H9 (cell line): Measurements from ENCODE around the gene SMIM41. TPM values are rescaled to one million over a fixed set of nuclear protein-coding genes. Genes with fewer than 3 reads are reported as not detected.

Source experiments
- DNase-seq: peaks from one replicate; pipeline ENCODE4 v3.0.0-alpha.2; 2017
- H2AFZ ChIP-seq: one replicate; pipeline ENCODE4 v1.6.1; 2013; ENCODE audit warnings: mild to moderate bottlenecking, low read length, control low read depth, moderate library complexity
- H2AK5ac ChIP-seq: 2 replicates; pipeline ENCODE4 v1.6.1; 2013; ENCODE audit warnings: low read length, control low read depth, mixed read lengths; ENCODE audit not compliant: insufficient read length
- H2BK120ac ChIP-seq: one replicate; pipeline ENCODE4 v1.6.1; 2013; ENCODE audit warnings: low read depth, mild to moderate bottlenecking, low read length, control low read depth, inconsistent platforms; ENCODE audit not compliant: poor library complexity, severe bottlenecking
- H2BK12ac ChIP-seq: 2 replicates; pipeline ENCODE4 v1.6.1; 2013; ENCODE audit warnings: low read length, control low read depth, mixed read lengths, low read depth; ENCODE audit not compliant: insufficient read length
- H2BK15ac ChIP-seq: 2 replicates; pipeline ENCODE4 v1.6.1; 2013; ENCODE audit warnings: low read depth, low read length, control low read depth
- H2BK20ac ChIP-seq: one replicate; pipeline ENCODE4 v1.6.1; 2013; ENCODE audit warnings: low read depth, mild to moderate bottlenecking, low read length, control low read depth, inconsistent platforms; ENCODE audit not compliant: poor library complexity, severe bottlenecking
- H2BK5ac ChIP-seq: 2 replicates; pipeline ENCODE4 v1.6.1; 2013; ENCODE audit warnings: low read length, control low read depth, mixed read lengths; ENCODE audit not compliant: insufficient read length
- H3K14ac ChIP-seq: 2 replicates; pipeline ENCODE4 v1.6.1; 2013; ENCODE audit warnings: low read length, control low read depth; ENCODE audit not compliant: insufficient read depth
- H3K18ac ChIP-seq: 2 replicates; pipeline ENCODE4 v1.6.1; 2013; ENCODE audit warnings: low read depth, mild to moderate bottlenecking, mixed read lengths, low read length, control low read depth; ENCODE audit not compliant: insufficient read length
- H3K23ac ChIP-seq: 2 replicates; pipeline ENCODE4 v1.6.1; 2013; ENCODE audit warnings: low read length, control low read depth, mixed read lengths, low read depth; ENCODE audit not compliant: insufficient read length
- H3K23me2 ChIP-seq: 2 replicates; pipeline ENCODE4 v1.6.1; 2013; ENCODE audit warnings: low read depth, mild to moderate bottlenecking, mixed read lengths, low read length, control low read depth; ENCODE audit not compliant: insufficient read length, poor library complexity, severe bottlenecking
- H3K27ac ChIP-seq: 2 replicates; pipeline ENCODE4 v1.5.1; 2013; ENCODE audit warnings: low read length, control low read depth, mixed read lengths, low read depth; ENCODE audit not compliant: insufficient read length
- H3K27me3 ChIP-seq: 2 replicates; pipeline ENCODE4 v1.6.1; 2013; ENCODE audit warnings: low read length, control low read depth, inconsistent platforms; ENCODE audit not compliant: insufficient read depth
- H3K4ac ChIP-seq: 2 replicates; pipeline ENCODE4 v1.6.1; 2013; ENCODE audit warnings: low read depth, mild to moderate bottlenecking, control low read depth, inconsistent platforms, low read length, moderate library complexity
- H3K4me1 ChIP-seq: 2 replicates; pipeline ENCODE4 v1.6.1; 2013; ENCODE audit warnings: low read length, control low read depth, inconsistent platforms; ENCODE audit not compliant: insufficient read depth
- H3K4me2 ChIP-seq: 2 replicates; pipeline ENCODE4 v1.6.1; 2013; ENCODE audit warnings: low read length, control low read depth, mixed read lengths; ENCODE audit not compliant: insufficient read length, insufficient read depth
- H3K56ac ChIP-seq: 2 replicates; pipeline ENCODE4 v1.6.1; 2013; ENCODE audit warnings: low read depth, mild to moderate bottlenecking, mixed read lengths, low read length, control low read depth; ENCODE audit not compliant: insufficient read length
- H3K79me1 ChIP-seq: 2 replicates; pipeline ENCODE4 v1.6.1; 2013; ENCODE audit warnings: low read depth, mild to moderate bottlenecking, moderate library complexity, low read length, control low read depth, inconsistent platforms; ENCODE audit not compliant: insufficient read depth, poor library complexity, severe bottlenecking
- H3K79me2 ChIP-seq: 2 replicates; pipeline ENCODE4 v1.6.1; 2013; ENCODE audit warnings: low read length, control low read depth, inconsistent platforms; ENCODE audit not compliant: insufficient read depth
- H3K9ac ChIP-seq: 2 replicates; pipeline ENCODE4 v1.6.1; 2013; ENCODE audit warnings: low read length, control low read depth, mixed read lengths; ENCODE audit not compliant: insufficient read length; ENCODE audit errors: extremely low read depth
- H3K9me3 ChIP-seq: one replicate; pipeline ENCODE4 v1.6.1; 2013; ENCODE audit warnings: low read depth, low read length, inconsistent platforms; ENCODE audit not compliant: control insufficient read depth
- H3T11ph ChIP-seq: one replicate; pipeline ENCODE4 v1.6.1; 2013; ENCODE audit warnings: mild to moderate bottlenecking, low read length, control low read depth, inconsistent platforms
- H4K20me1 ChIP-seq: one replicate; pipeline ENCODE4 v1.6.1; 2013; ENCODE audit not compliant: control insufficient read depth, insufficient read length, insufficient read depth
- H4K5ac ChIP-seq: 2 replicates; pipeline ENCODE4 v1.6.1; 2013; ENCODE audit warnings: low read depth, mild to moderate bottlenecking, mixed read lengths, low read length, control low read depth; ENCODE audit not compliant: insufficient read length
- H4K8ac ChIP-seq: replicated peaks from 2 replicates; pipeline ENCODE4 v1.6.1; 2013; ENCODE audit warnings: low read length, control low read depth, mixed read lengths, low read depth; ENCODE audit not compliant: insufficient read length
- H4K91ac ChIP-seq: 2 replicates; pipeline ENCODE4 v1.6.1; 2013; ENCODE audit warnings: low read depth, mild to moderate bottlenecking, moderate library complexity, mixed read lengths, low read length, control low read depth; ENCODE audit not compliant: insufficient read length
- H3K27ac Mint-ChIP-seq, 3 experiments: 2 replicates in 2 of 3; 3 replicates in 1 of 3; pipeline ENCODE4 v1.8.0; 2020 to 2021; ENCODE audit warnings: mixed read lengths in 3 of 3, mild to moderate bottlenecking in 1 of 3, moderate library complexity in 1 of 3
- H3K27me3 Mint-ChIP-seq: 2 replicates; pipeline ENCODE4 v1.8.0; 2021; ENCODE audit warnings: low read depth, mild to moderate bottlenecking, moderate library complexity, mixed read lengths
- H3K36me3 Mint-ChIP-seq, 3 experiments: 2 replicates in 2 of 3; 3 replicates in 1 of 3; pipeline ENCODE4 v1.8.0; 2020 to 2021; ENCODE audit warnings: low read depth in 3 of 3, mixed read lengths in 3 of 3; ENCODE audit not compliant: insufficient read depth in 1 of 3
- H3K4me1 Mint-ChIP-seq, 2 experiments: 2 replicates each; pipeline ENCODE4 v1.8.0; 2020; ENCODE audit warnings: mixed read lengths in 2 of 2
- H3K4me3 Mint-ChIP-seq, 2 experiments: 2 replicates in 1 of 2; 3 replicates in 1 of 2; pipeline ENCODE4 v1.8.0; 2020 to 2021; ENCODE audit warnings: mild to moderate bottlenecking in 2 of 2, mixed read lengths in 2 of 2, moderate library complexity in 1 of 2
- H3K9me3 Mint-ChIP-seq, 2 experiments: 2 replicates in 1 of 2; 3 replicates in 1 of 2; pipeline ENCODE4 v1.8.0; 2020; ENCODE audit warnings: mild to moderate bottlenecking in 2 of 2, mixed read lengths in 2 of 2, moderate library complexity in 1 of 2
- WGBS: extraction: QIAGEN DNeasy Blood & Tissue Kit; methylation state at CpG from one replicate; pipeline ENCODE4 v1.1.7; 2013; ENCODE audit warnings: missing lambda C conversion rate, low lambda C conversion rate, mixed read lengths; ENCODE audit not compliant: insufficient read length; ENCODE audit errors: extremely low coverage; 5-methylcytosine and 5-hydroxymethylcytosine counted together
- total RNA-seq: library from RNA; stranded (reverse); gene quantifications from 2 replicates; pipeline ENCODE4 v1.2.1, GENCODE V29; 2021
- TF ChIP-seq, protein P1 (sequence below): fragments of 200-600 bp; sonication (generic); conservative IDR thresholded peaks from 3 replicates; pipeline ENCODE4 v1.8.0; 2021; ENCODE audit warnings: antibody characterized with exemption, mild to moderate bottlenecking

Gene SMIM41
- total RNA-seq, 1 experiment from 2014 or later = not detected

DNA sequence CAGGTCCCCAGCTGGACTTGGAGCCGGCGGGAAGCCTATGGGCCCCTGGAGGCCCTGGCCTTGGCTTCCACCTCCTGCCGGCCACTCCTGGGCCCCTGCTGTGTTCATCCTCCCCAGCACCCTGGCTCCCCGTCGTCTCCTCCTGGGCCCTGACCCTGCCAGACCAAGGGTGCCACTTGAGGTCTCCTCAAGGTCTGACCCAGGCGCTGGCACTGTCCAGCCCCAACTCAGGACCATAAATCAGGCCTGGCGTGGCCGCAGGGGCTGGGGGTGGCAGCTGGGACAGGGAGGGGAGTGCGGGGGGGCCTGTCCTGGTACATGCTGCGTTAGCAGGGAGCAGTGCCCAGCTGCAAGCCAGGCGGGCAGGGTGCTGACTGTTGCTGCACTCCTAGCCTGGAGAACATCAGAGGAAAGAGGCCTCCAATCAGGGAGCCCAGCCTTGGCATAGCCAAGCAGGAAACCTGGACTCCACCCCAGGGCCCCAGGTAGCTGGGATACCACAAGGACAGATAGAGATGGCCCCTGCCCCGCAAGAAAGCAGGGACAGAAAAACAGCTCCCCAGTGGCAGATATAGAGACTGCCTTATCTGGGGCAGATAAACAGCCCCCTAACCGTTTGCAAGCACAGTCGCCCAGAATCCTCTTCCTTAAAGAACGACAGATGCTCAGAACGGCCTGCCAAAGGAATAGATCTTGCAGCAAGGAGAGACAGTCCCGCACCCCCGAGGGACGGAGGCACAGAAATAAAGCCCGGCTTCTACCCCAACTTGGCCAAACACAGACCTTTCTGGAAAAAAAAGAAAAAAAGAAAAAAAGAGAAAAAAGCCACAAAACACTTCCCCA lies 16.2 kb upstream of the SMIM41 start:
- no peak overlapping the region for H3K23ac ChIP-seq
- no peak overlapping the region for H2BK15ac ChIP-seq
- H2BK12ac ChIP-seq = no peak overlapping the region
- no peak overlapping the region for H3K9ac ChIP-seq
- no peak overlapping the region for H2BK20ac ChIP-seq
- H3K4ac ChIP-seq = no peak overlapping the region
- Mint-ChIP-seq H3K27ac (no peak overlapping the region; a peak in 1 of 7 replicates), H3K27me3 (peaks cover 33% of the 10 kb centered on the region), H3K9me3 (no peaks in the 10 kb centered on the region), H3K4me1 (peaks cover 0 to 4% of the 10 kb centered on the region in 2 experiments; a peak in 1 of 4 replicates), H3K36me3 (peaks cover 0 to 12% (median 7%) of the 10 kb centered on the region in 3 experiments; a peak in 1 of 7 replicates), H3K4me3 (no peak overlapping the region)
- no peaks in the 10 kb centered on the region for H3K27me3 ChIP-seq
- TF ChIP-seq, protein P1, sequence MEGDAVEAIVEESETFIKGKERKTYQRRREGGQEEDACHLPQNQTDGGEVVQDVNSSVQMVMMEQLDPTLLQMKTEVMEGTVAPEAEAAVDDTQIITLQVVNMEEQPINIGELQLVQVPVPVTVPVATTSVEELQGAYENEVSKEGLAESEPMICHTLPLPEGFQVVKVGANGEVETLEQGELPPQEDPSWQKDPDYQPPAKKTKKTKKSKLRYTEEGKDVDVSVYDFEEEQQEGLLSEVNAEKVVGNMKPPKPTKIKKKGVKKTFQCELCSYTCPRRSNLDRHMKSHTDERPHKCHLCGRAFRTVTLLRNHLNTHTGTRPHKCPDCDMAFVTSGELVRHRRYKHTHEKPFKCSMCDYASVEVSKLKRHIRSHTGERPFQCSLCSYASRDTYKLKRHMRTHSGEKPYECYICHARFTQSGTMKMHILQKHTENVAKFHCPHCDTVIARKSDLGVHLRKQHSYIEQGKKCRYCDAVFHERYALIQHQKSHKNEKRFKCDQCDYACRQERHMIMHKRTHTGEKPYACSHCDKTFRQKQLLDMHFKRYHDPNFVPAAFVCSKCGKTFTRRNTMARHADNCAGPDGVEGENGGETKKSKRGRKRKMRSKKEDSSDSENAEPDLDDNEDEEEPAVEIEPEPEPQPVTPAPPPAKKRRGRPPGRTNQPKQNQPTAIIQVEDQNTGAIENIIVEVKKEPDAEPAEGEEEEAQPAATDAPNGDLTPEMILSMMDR = no peak
- no peak overlapping the region for H2AFZ ChIP-seq
- no peaks in the 10 kb centered on the region for H3K9me3 ChIP-seq
- no peak overlapping the region for H3K4me2 ChIP-seq
- WGBS = no CpG with 5 or more reads among the region's 20 CpGs
- no peak overlapping the region for H3K18ac ChIP-seq
- no peak overlapping the region for H4K91ac ChIP-seq
- H3K14ac ChIP-seq = no peak overlapping the region
- H3K79me2 ChIP-seq = no peaks in the 10 kb centered on the region
- H3K56ac ChIP-seq = no peak overlapping the region
- H4K5ac ChIP-seq = no peak overlapping the region
- H3K79me1 ChIP-seq = no peaks in the 10 kb centered on the region
- no peak overlapping the region for H3K27ac ChIP-seq
- no peaks in the 10 kb centered on the region for H3K4me1 ChIP-seq
- no peak overlapping the region for H2BK5ac ChIP-seq
- no peak overlapping the region for H2BK120ac ChIP-seq
- DNase-seq = no peak
- H3T11ph ChIP-seq = no peak overlapping the region
- H2AK5ac ChIP-seq = no peak overlapping the region
- H3K23me2 ChIP-seq = no peaks in the 10 kb centered on the region
- H4K20me1 ChIP-seq = no peaks in the 10 kb centered on the region
- no peak overlapping the region for H4K8ac ChIP-seq
